ENCODE results near the gene GOLGB1. TPM values are rescaled to one million over a fixed set of nuclear protein-coding genes. Genes with fewer than 3 reads are reported as not detected.

Gene GOLGB1
- total RNA-seq, 1 donor from 2014 or later: 45.4 TPM

- intact Hi-C loops (cut with DNase I): no loop called here
- H3K36me3 ChIP-seq: peaks cover 0 to 88% of the 10 kb centered on the region in 2 donors
Measured at GRCh38 chr3:121719423-121719822, 30.1 kb downstream of the GOLGB1 start.

GRCh38 chr3:121718205-121718846 lies 31.2 kb downstream of the GOLGB1 start:
- no peak for DNase-seq (ENCODE audit: extremely low spot score in 2 of 2)
- Histone ChIP-seq H3K36me3 (peaks cover 0 to 89% of the 10 kb centered on the region in 2 donors), H3K27me3 (no peaks in the 10 kb centered on the region), H3K27ac (no peak overlapping the region), H3K4me3 (no peak overlapping the region), H3K4me1 (no peaks in the 10 kb centered on the region), H3K9me3 (no peaks in the 10 kb centered on the region)
- TF ChIP-seq CTCF (IDR thresholded peaks at IDR 0.05) (no peak), POLR2AphosphoS5 (IDR thresholded peaks at IDR 0.05; ENCODE audit: insufficient read depth in 1 of 2, low read depth in 1 of 2) (no peak)
- intact Hi-C loops (cut with DNase I): no loop called here

More at GRCh38 chr3:121719423-121719822, 30.1 kb downstream of the GOLGB1 start:
- H3K4me3 ChIP-seq: no peak overlapping the region
- H3K27ac ChIP-seq: no peak overlapping the region
- no peak for DNase-seq (ENCODE audit: extremely low spot score in 2 of 2)
- no peaks in the 10 kb centered on the region for H3K9me3 ChIP-seq
- no peaks in the 10 kb centered on the region for H3K4me1 ChIP-seq
- TF ChIP-seq POLR2AphosphoS5 (IDR thresholded peaks at IDR 0.05; ENCODE audit: insufficient read depth in 1 of 2, low read depth in 1 of 2) (no peak), POLR2A (IDR thresholded peaks at IDR 0.05) (no peak)
- H3K27me3 ChIP-seq: no peaks in the 10 kb centered on the region

GRCh38 chr3:121710347-121710746 lies 39.2 kb downstream of the GOLGB1 start:
- Histone ChIP-seq H3K27ac (no peak overlapping the region), H3K9me3 (no peaks in the 10 kb centered on the region), H3K4me1 (no peaks in the 10 kb centered on the region), H3K27me3 (no peaks in the 10 kb centered on the region), H3K4me3 (no peak overlapping the region), H3K36me3 (peaks cover 0 to 35% of the 10 kb centered on the region in 2 donors)
- TF ChIP-seq POLR2A (IDR thresholded peaks at IDR 0.05) (no peak), CTCF (IDR thresholded peaks at IDR 0.05) (no peak), POLR2AphosphoS5 (IDR thresholded peaks at IDR 0.05; ENCODE audit: insufficient read depth in 1 of 2, low read depth in 1 of 2) (no peak)
- intact Hi-C loops (cut with DNase I): no loop called here
- no peak for DNase-seq (ENCODE audit: extremely low spot score in 2 of 2)

GRCh38 chr3:121707531-121708273 lies 41.8 kb downstream of the GOLGB1 start:
- H3K4me3 ChIP-seq: no peak overlapping the region
- intact Hi-C loops (cut with DNase I): no loop called here
- no peaks in the 10 kb centered on the region for H3K4me1 ChIP-seq
- no peak overlapping the region for H3K27ac ChIP-seq
- peaks cover 0 to 27% of the 10 kb centered on the region in 2 donors for H3K36me3 ChIP-seq
- H3K9me3 ChIP-seq: no peaks in the 10 kb centered on the region
- no peaks in the 10 kb centered on the region for H3K27me3 ChIP-seq
- TF ChIP-seq CTCF (IDR thresholded peaks at IDR 0.05) (no peak), POLR2A (IDR thresholded peaks at IDR 0.05) (no peak), POLR2AphosphoS5 (IDR thresholded peaks at IDR 0.05; ENCODE audit: insufficient read depth in 1 of 2, low read depth in 1 of 2) (no peak)
- no peak for DNase-seq (ENCODE audit: extremely low spot score in 2 of 2)

GRCh38 chr3:121705541-121705940 lies 44.0 kb downstream of the GOLGB1 start:
- intact Hi-C loops (cut with DNase I): no loop called here

More at GRCh38 chr3:121705541-121705940, 44.0 kb downstream of the GOLGB1 start:
- no peak for DNase-seq (ENCODE audit: extremely low spot score in 2 of 2)
- Histone ChIP-seq H3K27ac (no peak overlapping the region), H3K9me3 (no peaks in the 10 kb centered on the region), H3K4me3 (no peak overlapping the region), H3K27me3 (no peaks in the 10 kb centered on the region), H3K4me1 (no peaks in the 10 kb centered on the region), H3K36me3 (peaks cover 0 to 47% of the 10 kb centered on the region in 2 donors)
- TF ChIP-seq POLR2A (IDR thresholded peaks at IDR 0.05): no peak
- TF ChIP-seq CTCF (IDR thresholded peaks at IDR 0.05): no peak
- no peak for TF ChIP-seq POLR2AphosphoS5 (IDR thresholded peaks at IDR 0.05; ENCODE audit: insufficient read depth in 1 of 2, low read depth in 1 of 2)
